Renal cortex interstitium (tissue), 11 donors: ENCODE data around the gene ZC2HC1C. TPM values are rescaled to one million over a fixed set of nuclear protein-coding genes. Genes with fewer than 3 reads are reported as not detected.

Experiments used
- DNase-seq, 11 donors: peaks; one replicate each; pipeline ENCODE4 v3.0.0-alpha.2; 2013; ENCODE audit warnings: low read depth in 9 of 11, low spot score in 4 of 11; ENCODE audit errors: extremely low read depth in 1 of 11
- polyA plus RNA-seq, 3 donors: library from polyadenylated mRNA; unstranded; fragments of 120-200 nt; gene quantifications; one replicate each; pipeline ENCODE4 v1.2.1, GENCODE V29; 2013; ENCODE audit not compliant: insufficient read length in 3 of 3

ZC2HC1C gene
- polyA plus RNA-seq, 3 donors: 6.3 to 9.3 (median 7.0) TPM

DNA sequence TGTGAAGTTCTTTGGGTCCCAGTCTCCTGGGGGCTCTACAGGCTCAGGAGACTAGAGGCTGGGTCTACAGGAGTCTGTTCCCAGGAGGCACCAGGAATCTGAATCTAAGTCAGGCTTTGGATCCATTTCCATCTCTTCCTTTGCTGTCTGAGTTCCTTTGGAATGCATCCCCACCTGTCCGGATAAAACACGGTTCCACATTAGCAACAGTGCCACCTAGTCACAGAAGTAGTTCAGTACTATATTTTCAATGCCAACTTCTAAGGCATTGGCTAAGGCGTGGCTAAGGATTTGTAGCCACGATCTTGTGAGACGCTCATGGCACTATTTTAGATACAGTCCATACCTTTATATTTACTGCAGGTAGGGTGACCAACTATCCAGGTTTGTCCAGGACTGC, 15.1 kb downstream of the ZC2HC1C start:
- DNase-seq: no peak

DNA sequence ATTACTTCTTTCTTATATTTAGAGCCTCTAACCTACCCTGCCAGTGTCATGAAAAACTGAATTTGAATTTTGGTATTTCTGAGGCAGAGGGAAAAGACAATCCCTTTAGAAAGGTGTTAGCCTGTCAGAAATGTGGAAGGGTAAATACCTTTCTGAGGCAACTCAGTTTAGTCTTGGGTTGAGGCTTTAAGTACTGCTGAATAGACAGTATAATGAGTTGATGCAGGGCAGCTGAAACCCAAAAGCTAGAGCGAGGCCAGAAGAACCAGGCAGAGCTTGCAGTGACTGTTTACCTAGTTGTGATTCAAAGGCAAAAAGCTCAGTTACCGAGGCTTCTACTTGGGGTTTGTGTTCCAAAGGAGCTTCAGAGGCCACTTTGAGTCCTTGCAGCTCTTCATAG, 18.7 kb downstream of the ZC2HC1C start:
- no peak for DNase-seq

DNA sequence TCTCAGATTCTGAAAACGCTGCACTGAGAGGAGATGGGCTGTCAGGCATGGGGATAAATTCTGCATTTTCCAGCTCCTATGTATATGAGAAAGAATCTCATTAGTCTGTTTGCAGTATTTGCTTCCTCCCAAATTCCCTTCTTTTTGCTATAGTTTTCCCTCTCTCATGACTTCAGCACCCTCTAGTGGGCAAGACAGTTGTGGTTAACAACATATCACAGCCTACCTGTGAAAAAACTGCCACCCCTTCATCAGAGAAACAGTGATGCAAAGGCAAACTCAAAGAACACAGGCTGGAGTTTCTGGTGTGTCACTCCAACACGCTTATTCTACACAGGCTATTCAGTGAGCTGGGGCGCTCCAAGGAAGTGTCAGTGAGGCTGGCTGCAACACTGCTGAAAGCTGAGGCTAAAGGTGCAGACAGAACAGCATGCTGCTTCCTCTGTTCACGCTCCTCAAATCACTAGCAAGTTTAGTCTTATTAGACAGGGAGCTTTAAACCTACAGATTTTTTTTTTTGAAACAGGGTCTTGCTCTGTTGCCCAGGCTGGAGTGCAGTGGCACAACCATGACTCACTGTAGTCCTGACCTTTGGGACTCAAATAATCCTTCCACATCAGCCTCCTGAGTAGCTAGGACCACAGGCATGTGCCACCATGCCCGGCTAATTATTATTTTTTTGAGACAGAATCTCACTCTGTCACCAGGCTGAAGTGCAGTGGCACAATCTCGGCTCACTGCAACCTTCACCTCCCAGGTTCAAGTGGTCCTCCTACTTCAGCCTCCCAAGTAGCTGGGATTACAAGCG, 19.3 kb downstream of the ZC2HC1C start:
- DNase-seq: peak in 10 of 11 donors; percentile 41 to 75 (median 47)

DNA sequence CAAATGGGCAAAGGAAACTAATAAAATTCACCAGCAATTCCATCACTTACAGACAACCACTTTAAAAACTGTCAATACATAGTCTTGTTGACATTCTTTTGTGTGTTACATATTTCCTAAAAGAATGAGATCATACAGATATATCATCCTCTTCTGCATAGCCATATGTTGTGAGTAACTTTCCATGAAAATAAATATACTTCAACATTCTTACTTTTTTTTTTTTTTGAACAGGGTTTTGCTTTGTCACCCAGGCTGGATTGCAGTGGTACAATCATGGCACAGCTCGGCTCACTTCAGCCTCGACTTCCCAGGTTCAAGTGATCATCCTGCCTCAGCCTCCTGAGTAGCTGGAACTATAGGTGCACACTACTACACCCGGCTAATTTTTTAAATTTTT, 20.9 kb downstream of the ZC2HC1C start:
- DNase-seq: no peak

DNA sequence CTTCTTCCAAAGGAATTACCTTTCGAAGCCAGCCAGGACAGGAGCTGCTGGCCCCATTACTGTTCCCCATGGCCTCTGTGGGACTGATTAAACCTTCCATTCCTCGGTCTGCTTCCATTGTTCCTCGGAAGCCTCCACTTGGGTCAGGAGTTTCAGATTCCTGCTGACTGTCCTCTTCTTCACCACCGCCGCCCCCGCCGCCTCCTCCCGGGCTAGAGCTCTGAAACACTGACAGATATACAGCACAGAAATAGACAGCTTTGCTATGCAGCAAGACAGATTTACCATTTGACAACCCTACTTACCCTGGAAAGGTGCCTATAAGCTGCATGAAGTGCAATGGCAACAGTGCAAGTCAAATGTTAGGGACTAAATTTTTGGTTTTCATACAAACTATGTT, 21.8 kb downstream of the ZC2HC1C start:
- no peak for DNase-seq

DNA sequence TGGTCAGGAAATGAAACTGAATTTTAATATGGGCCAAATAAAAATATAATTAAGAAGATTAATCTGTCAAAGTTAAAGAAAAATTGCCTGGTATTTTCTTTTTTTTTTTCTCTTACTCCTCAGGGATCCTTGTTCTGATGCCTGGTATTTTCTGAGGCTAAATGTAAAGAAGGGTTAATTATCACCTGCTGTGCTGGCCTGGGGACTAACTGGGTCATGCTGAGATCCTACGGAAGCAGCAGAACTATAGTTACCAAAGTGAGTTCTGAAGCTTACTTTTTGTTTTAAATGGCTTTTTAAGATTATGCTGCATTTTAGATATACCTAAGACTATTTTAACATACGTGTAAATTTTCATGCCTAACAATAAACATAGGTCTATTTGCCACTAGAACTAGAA, 23.3 kb downstream of the ZC2HC1C start:
- no peak for DNase-seq

DNA sequence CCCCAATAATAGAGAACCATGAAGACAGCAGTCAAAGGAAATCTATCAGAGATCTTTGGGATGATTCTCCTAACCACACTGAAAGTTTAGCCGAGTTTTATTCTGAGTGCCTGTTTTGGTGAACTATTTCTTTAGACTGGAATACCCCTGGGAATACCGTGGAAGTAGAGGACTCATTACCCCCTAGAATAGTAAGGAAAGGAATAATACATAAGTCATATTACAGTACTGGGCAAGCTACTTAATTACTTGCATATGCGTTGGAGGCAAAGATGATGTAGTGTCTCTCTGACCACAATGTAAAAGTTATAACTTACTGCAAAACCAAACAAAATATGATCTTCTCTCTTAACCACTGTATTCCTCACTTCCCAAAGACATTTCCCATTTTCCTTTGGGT, 25.5 kb downstream of the ZC2HC1C start:
- no peak for DNase-seq

DNA sequence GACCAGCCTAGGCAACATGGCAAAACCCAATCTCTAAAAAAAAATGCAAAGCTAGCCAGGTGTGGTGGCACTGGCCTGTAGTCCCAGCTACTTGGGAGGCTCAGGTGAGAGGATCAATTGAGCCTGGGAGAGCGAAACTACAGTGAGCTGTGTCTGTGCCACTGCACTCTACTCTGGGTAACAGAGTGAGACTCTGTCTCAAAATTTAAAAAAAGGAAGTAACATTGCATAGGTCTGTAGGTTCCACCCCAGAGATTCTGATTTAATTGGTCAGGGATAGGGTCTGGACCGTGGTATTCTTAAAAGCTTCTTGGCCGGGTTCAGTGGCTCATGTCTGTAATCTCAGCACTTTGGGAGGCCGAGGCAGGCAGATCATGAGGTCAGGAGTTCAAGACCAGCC, 26.2 kb downstream of the ZC2HC1C start:
- no peak for DNase-seq

DNA sequence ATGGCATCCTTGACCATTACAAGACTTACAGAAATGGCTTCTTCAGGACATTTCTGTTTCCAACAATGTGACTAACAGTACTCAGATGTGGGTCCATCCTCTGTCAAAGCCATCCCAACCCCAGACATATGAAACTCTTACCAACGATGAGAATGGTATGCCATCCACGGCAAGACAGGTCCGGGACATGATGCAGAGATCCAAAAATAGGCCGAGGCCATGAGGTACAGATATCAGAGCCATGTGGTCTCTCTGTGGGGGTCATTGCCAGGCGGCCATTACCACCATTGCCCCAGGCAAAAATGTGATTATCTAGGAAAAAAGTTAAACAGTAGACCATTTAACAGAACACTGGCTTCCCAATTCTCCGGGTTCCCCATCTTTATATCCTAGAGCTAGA, 27.5 kb downstream of the ZC2HC1C start:
- DNase-seq: no peak

DNA sequence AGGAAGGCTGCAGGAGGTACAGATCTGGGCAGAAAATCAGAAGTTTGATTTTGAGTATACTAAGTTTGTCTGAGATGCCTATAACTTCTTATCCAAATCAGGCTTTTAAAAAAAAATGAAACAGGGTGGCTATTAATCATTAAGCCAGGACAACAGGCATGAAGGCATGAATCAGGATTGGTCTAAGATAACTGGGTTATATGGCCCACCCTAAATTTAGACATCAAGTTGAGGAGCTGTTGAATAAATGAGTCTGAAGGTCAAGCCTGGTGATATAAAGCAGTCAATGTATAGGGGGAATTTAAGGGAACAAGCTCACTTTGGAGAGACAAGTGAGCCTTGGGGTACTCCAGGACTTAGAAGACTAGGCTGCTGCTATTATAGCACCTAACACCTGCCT, 28.8 kb downstream of the ZC2HC1C start:
- no peak for DNase-seq

DNA sequence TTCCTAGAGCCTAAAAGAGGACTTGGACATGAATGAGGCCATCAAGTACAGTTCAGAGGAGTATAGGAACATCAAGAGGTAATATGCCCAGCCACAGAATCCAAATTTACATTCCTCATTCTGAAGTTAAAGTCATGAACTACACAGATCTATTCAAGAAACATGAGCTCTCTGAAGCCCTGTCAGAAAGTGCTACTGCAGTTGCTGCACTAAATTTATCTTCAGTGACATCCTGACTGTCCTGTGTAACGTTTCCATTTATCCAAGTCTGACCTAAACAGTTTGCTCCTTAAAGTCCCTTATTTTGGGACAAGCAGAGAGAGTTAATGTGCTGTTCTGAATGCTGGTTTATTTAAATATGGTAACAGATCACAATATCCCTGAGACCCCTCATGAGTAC, 29.2 kb downstream of the ZC2HC1C start:
- DNase-seq: no peak

DNA sequence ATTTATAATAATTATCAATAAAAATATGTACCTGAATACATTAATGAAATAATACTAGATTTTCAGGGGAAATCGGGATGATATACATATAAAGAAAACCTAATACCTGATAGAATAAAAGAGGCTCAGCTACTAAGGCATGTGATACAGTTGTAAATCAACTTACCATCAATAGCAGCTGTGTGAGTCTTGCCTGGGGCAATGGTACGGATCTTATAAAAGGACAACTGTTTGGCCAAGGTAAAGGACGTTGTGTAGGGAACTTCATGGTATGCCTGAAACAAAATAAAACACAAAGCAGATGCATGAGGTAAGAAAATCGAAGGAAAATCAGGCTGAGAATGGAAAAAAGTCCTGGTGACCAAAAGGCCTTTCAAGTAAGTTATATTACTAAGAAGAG, 32.0 kb downstream of the ZC2HC1C start:
- DNase-seq: no peak

DNA sequence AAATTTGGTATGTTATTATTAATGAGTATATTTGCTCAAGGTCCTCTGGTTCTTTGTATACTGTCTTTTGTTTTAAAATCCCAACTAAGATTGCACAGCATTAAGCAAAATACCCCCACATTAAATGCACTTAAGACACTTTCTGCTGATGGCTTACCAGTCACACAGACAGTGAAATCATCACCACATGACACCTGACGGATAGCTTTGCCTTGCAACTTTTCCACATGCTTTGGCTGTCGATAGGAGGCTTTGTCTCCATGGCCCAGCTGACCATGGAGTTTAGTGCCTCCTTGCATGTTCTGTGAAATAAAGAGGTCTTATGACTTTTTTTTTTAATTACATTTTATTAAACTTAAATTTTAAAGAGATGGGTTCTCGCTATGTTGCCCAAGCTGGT, 37.7 kb downstream of the ZC2HC1C start:
- DNase-seq: no peak

DNA sequence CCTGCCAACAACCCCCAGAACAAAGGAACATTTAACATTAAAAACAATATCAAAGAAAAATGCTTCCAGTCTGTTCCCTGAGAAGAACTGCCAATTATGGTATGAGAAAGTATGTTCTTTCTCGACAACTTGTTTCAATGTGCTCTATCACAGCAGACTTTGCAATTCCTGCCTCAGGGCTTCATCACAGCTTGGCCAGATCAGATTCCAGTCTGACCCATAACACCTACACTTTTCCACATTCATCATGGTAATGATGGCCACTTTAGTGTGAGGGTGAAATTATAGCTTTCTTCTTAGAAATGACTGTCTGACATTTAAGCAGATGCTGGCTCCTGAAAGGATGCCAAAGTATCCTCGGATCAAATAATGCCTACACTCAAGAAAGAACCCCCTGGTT, 40.4 kb downstream of the ZC2HC1C start:
- DNase-seq: no peak

DNA sequence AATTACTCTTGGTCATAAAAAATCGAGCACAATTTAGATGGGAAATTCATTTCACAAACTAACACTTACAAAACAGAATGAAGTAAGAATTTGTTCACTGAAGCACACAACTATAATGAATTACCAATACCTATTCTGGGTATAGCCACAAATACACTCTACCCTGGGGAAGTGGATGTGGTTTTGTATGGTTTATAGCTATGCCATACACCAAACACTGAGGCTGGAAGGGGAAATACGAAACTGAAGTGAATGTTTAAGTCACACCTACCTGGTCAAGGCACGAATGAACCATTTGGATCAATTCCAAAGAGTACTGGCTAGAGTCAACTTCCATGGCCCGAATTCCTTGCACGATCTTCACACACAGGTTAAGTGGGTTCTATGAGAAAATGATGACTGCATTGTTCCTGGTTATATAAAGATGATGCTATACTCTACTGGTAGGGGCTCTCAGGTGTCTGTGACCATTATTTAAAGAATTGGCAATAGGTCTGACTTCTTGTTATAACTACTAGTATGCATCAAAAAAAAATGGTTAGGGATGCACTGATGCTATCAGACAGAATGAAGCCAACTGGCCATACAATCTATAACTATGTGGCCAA, 44.6 kb downstream of the ZC2HC1C start:
- no peak for DNase-seq

DNA sequence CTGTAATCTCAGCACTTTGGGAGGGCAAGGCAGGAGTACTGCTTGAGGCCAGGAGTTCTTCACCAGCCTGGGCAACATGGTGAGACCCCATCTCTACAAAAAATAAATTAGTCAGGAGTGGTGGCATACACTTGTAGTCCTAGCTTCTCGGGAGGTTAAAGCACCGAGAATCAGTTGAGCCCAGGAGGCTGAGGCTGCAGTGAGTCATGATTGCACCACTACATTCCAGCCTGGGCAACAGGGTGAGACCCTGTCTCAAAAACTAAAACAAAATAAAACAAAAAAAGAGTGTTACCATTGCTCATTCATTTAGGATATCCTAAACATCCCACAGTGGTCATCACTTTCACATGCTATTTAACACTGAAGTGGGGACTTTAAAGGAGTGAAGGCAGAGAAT, 49.6 kb downstream of the ZC2HC1C start:
- no peak for DNase-seq

DNA sequence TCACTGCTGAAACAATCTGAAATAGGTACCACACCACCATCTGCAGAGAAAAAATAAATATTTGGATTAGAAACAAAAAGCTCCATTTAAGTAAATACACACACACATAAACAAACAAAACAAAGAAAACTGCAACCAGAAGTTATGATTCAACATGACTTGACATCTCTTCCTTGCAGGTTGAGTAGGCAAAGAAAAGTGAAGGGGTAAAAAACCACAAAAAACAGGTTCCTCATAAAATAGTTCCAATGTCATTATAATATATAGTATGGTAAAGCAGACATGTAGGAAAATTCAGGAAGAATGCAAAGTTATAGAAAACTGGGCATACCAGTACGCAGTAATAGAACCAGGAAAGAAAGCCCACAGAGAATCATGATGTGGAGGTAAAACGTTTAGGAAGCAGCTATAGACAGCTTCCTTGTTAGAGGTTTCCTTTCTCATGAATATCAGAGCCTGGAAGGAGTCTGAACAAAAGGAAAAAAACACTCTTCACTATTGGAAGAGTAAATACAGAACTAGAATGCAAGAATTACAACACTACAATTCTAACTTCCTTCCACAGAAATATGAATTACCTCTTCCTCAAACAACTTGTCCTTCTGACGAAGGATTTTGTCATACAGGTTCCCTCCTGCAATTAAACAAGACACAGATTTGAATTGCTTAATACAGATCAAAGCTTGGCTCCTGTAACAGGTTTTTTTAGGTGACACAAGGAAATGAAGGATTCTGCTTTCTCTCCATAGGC, 51.3 kb downstream of the ZC2HC1C start:
- no peak for DNase-seq

DNA sequence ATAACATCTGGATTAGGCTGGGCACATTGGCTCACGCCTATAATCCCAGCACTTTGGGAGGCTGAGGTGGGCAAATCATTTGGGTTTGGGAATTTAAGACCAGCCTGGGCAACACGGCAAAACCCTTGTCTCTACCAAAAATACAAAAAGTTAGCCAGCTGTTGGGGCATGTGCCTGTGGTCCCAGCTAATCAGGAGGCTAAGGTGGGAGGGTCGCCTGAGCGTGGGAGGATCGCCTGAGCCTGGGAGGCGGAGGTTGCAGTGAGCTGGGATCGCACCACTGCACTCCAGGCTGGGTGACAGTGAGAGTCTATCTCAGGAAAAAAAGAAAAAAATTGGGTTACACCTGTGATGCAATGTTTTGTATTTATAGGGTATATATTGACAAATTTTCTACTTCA, 52.1 kb downstream of the ZC2HC1C start:
- DNase-seq: no peak

DNA sequence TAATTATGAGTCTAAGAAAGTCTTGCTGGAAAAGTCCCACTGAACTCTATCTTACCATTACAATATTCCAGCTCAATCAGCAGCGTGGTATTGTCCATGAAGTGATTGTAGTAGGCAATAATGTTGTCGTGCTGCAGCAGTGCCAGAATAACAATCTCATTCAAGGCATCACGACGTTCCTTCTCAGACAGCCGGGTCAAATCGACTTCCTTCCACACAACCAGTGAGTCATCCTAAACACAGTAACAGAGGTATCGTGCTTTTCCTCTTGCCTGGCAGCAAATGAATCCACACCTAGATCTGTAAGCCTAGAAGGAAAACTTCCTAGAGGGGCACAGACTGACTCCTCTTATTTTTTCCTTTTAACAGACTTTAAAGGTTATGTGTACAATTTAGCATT, 54.5 kb downstream of the ZC2HC1C start:
- no peak for DNase-seq

DNA sequence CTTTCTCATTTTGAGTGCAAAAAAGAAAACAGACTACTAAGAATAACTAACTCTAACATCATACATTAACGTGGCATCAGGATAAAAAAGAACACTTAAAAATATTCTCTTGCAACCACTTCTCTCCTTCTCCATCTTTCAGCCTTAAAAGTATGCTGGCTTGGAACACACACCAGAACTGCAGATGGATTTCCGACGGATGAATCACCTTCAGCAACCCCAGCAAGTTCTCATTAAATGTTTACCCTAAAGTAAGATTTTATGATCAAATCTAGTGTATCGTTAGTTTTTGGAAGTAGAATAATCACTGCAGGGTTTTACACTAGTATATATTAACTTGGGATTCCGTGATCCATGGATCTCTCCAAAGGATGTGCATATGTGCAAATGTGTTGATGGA, 56.2 kb downstream of the ZC2HC1C start:
- no peak for DNase-seq
